HepG2 (cell line): ENCODE results near the gene MBD5. TPM values are rescaled to one million over a fixed set of nuclear protein-coding genes. Genes with fewer than 3 reads are reported as not detected.
A peak's percentile ranks its signal among the peaks of the same experiment; 100 is the strongest.

Experiments used
- ATAC-seq: fragments of 200-7000 bp; cut with Tn5 transposase; 3 replicates; pipeline ENCODE4 v1.9.1; 2020; ENCODE audit warnings: mild to moderate bottlenecking, moderate library complexity
- BruUV-seq: library from RNA; stranded (reverse); fragments of 400-500 nt; replicated peaks from 2 replicates; lab custom pipeline; 2021; lab: Mats Ljungman, UMichigan
- CTCF ChIA-PET: fragments of 300-600 bp; formaldehyde crosslinking; extraction: SDS; loops from one replicate; lab custom pipeline; 2021; ENCODE audit warnings: low total read pairs, inconsistent platforms, low intra/inter-chr PET ratio; lab: Yijun Ruan, JAX
- POLR2A ChIA-PET: fragments of 350-600 bp; sonication (Branson Sonifier 250); formaldehyde crosslinking; loops from one replicate; lab custom pipeline; 2020; ENCODE audit warnings: antibody characterized with exemption, inconsistent platforms; lab: Yijun Ruan, JAX
- DNase-seq: peaks from one replicate; pipeline ENCODE4 v3.0.0-alpha.2; 2015; ENCODE audit warnings: low spot score
- FAIRE-seq: peaks from 3 replicates; lab custom pipeline; 2011; peaks lifted over from hg19 to GRCh38; lab: Jason Lieb, UNC
- H2AFZ ChIP-seq: one replicate; pipeline ENCODE4 v1.6.1; 2011; ENCODE audit warnings: low read length, inconsistent platforms
- H3K27ac ChIP-seq: fragments of 300-600 bp; 3 replicates; pipeline ENCODE4 v1.8.0; 2011; ENCODE audit warnings: mixed run types, mild to moderate bottlenecking, mixed read lengths, low read length, inconsistent platforms; ENCODE audit not compliant: insufficient read depth; ENCODE audit errors: extremely low read length
- H3K27me3 ChIP-seq, 2 experiments: fragments of 200-600 bp in 1 of 2; 2 replicates in 1 of 2; 3 replicates in 1 of 2; pipeline versions ENCODE4 v1.6.0 to v1.8.0; 2011; ENCODE audit warnings: low read length in 2 of 2, mild to moderate bottlenecking in 2 of 2, moderate library complexity in 2 of 2, inconsistent platforms in 1 of 2; ENCODE audit not compliant: insufficient read depth in 2 of 2, control insufficient read depth in 1 of 2
- H3K36me3 ChIP-seq, 2 experiments: fragments of 200-600 bp in 1 of 2; replicated peaks in 1 of 2; 2 replicates in 1 of 2; 3 replicates in 1 of 2; pipeline versions ENCODE4 v1.5.1 to v1.8.0; 2011; ENCODE audit warnings: low read length in 2 of 2, inconsistent platforms in 1 of 2; ENCODE audit not compliant: insufficient read depth in 2 of 2, control insufficient read depth in 1 of 2
- H3K4me1 ChIP-seq: 2 replicates; pipeline ENCODE4 v1.5.1; 2012; ENCODE audit warnings: low read length, inconsistent platforms; ENCODE audit not compliant: insufficient read depth
- H3K4me2 ChIP-seq: 2 replicates; pipeline ENCODE4 v1.6.0; 2011; ENCODE audit warnings: low read depth, low read length, inconsistent platforms
- H3K4me3 ChIP-seq, 3 experiments: fragments of 200-600 bp in 1 of 3; sonication (generic), shearing (Covaris generic) in 1 of 3; replicated peaks in 1 of 3; 2 replicates each; pipeline ENCODE4 v1.5.1; 2011 to 2016; ENCODE audit warnings: low read length in 3 of 3, inconsistent platforms in 2 of 3, low read depth in 2 of 3, mild to moderate bottlenecking in 2 of 3, control low read depth in 1 of 3, mixed read lengths in 1 of 3; ENCODE audit not compliant: insufficient read depth in 1 of 3
- H3K79me2 ChIP-seq: one replicate; pipeline ENCODE4 v1.6.1; 2011; ENCODE audit warnings: low read length, inconsistent platforms; ENCODE audit not compliant: insufficient read depth
- H3K9ac ChIP-seq: 2 replicates; pipeline ENCODE4 v1.6.0; 2011; ENCODE audit warnings: mild to moderate bottlenecking, low read depth, low read length, inconsistent platforms; ENCODE audit not compliant: insufficient read depth
- H3K9me3 ChIP-seq: 2 replicates; pipeline ENCODE4 v1.5.1; 2012; ENCODE audit warnings: mild to moderate bottlenecking, low read length
- H4K20me1 ChIP-seq: 2 replicates; pipeline ENCODE4 v1.6.0; 2011; ENCODE audit warnings: inconsistent platforms, mild to moderate bottlenecking, low read length, moderate library complexity; ENCODE audit not compliant: insufficient read depth
- ATM ChIP-seq: fragments of 450-650 bp; IDR thresholded peaks from 2 replicates; pipeline ENCODE4 v1.7.1; 2017; ENCODE audit warnings: mild to moderate bottlenecking, borderline replicate concordance
- EHMT2 ChIP-seq: fragments of 200-600 bp; sonication (generic); IDR thresholded peaks from 2 replicates; pipeline ENCODE4 v1.7.0; 2017; ENCODE audit warnings: antibody characterized with exemption, low read depth, low read length, borderline replicate concordance
- HDAC6 ChIP-seq: fragments of 200-600 bp; sonication (generic); IDR thresholded peaks from 2 replicates; pipeline ENCODE4 v1.7.0; 2017; ENCODE audit warnings: mild to moderate bottlenecking, antibody characterized with exemption, low read length, low read depth
- KLF13 ChIP-seq: sonication (generic); formaldehyde crosslinking; IDR thresholded peaks from 2 replicates; pipeline ENCODE4 v1.4.0; 2020; ENCODE audit warnings: mild to moderate bottlenecking, missing genetic modification reagents
- KLF6 ChIP-seq: IDR thresholded peaks from 2 replicates; pipeline ENCODE4 v1.8.0; 2016; ENCODE audit warnings: missing biosample characterization, missing genetic modification reagents
- MAFF ChIP-seq: IDR thresholded peaks from 2 replicates; pipeline ENCODE4 v1.6.1; 2011; ENCODE audit warnings: low read depth, low read length, improper control_type of control experiment
- MAFK ChIP-seq, 2 experiments: IDR thresholded peaks in 1 of 2; conservative IDR thresholded peaks in 1 of 2; 2 replicates each; pipeline ENCODE4 v1.6.1; 2011; ENCODE audit warnings: improper control_type of control experiment in 2 of 2, low read length in 2 of 2
- NFIC ChIP-seq: IDR thresholded peaks from 2 replicates; pipeline ENCODE4 v1.6.1; 2012; ENCODE audit warnings: mild to moderate bottlenecking, low read length, inconsistent platforms
- ZBTB1 ChIP-seq: sonication (generic); formaldehyde crosslinking; IDR thresholded peaks from 2 replicates; pipeline ENCODE4 v1.4.0; 2020; ENCODE audit warnings: missing genetic modification reagents, borderline replicate concordance
- ZNF333 ChIP-seq: sonication (generic); formaldehyde crosslinking; IDR thresholded peaks from 2 replicates; pipeline ENCODE4 v1.4.0; 2020; ENCODE audit warnings: mild to moderate bottlenecking, missing genetic modification reagents, borderline replicate concordance
- ZNF652 ChIP-seq: IDR thresholded peaks from 2 replicates; pipeline ENCODE4 v1.6.1; 2016; ENCODE audit warnings: low read depth, borderline replicate concordance
- ZNF83 ChIP-seq: sonication (generic); formaldehyde crosslinking; IDR thresholded peaks from 2 replicates; pipeline ENCODE4 v1.4.0; 2020; ENCODE audit warnings: missing genetic modification reagents, mild to moderate bottlenecking, borderline replicate concordance
- WGBS: methylation state at CpG from one replicate; pipeline ENCODE4 v1.1.6; 2017; ENCODE audit warnings: low lambda C conversion rate; 5-methylcytosine and 5-hydroxymethylcytosine counted together
- in situ Hi-C: cut with HindIII; loops from 2 replicates; pipeline ENCODE4 v1.10.0; 2017; ENCODE audit warnings: low pct_unique_long_range_greater_than_20kb; ENCODE audit not compliant: extremely low pct_ligation_motif_present
- intact Hi-C: fragments of 100-400 bp; cut with micrococcal nuclease; formaldehyde crosslinking; loops from one replicate; pipeline ENCODE4 v1.10.0; 2022; ENCODE audit not compliant: unreplicated experiment
- polyA plus RNA-seq, 8 experiments: library from polyadenylated mRNA; depleted of rRNA in 3 of 8; stranded (reverse) in 7 of 8; unstranded in 1 of 8; fragments of >200 nt; fragmentation: Illumina TruSeq in 4 of 8; extraction: Trizol in 4 of 8; gene quantifications; 2 replicates each; pipeline versions ENCODE4 v1.2.1 to v1.2.3, GENCODE V29; 2011 to 2016; ENCODE audit warnings: low read depth in 4 of 8, missing spikeins in 1 of 8, mixed read lengths in 1 of 8; ENCODE audit not compliant: insufficient read depth in 1 of 8
- total RNA-seq, 5 experiments: library from RNA; depleted of rRNA; stranded (reverse); fragments of >200 nt; fragmentation: Illumina TruSeq; extraction: Trizol; gene quantifications; 2 replicates each; pipeline ENCODE4 v1.2.3, GENCODE V29; 2016; ENCODE audit warnings: low read depth in 1 of 5
- TF ChIP-seq, protein P1 (sequence below): IDR thresholded peaks from 2 replicates; pipeline ENCODE4 v1.6.1; 2016; ENCODE audit warnings: low read depth, control low read depth
- TF ChIP-seq, protein P2 (sequence below): IDR thresholded peaks from 2 replicates; pipeline ENCODE4 v1.6.1; 2016; ENCODE audit warnings: missing compliant biosample characterization, missing genetic modification reagents, borderline replicate concordance
- TF ChIP-seq, protein P3 (sequence below): IDR thresholded peaks from 2 replicates; pipeline ENCODE4 v1.4.0; 2020; ENCODE audit warnings: mild to moderate bottlenecking, missing genetic modification reagents

MBD5 gene
- total and polyA plus RNA-seq, 2 of the 13 experiments (the other 11 are each of a cell fraction or from before 2014, with no cell fraction given), result 13.5 to 26.4 TPM

DNA sequence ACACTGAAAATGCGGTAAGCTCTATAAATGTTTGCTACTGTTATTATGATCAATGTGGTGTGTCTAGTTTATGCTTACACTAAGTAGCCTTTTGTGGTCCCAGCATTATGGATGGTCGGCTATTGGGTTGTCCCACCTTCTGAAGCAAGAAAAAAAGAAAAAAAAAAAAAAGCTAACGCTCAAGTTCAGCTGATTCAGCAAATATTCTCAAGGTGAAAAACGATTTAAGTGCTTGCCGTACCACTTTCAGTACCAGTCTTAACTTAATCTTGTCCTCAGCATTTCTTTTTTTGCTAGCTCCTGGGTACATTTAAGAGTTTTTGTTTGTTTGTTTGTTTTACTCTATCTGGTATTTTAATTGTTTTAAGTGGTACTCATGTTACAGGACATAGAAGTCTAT lies 87.5 kb downstream of the MBD5 start:
- no peak for ATAC-seq
- DNase-seq, result no peak
- FAIRE-seq, result no peak
- no peak overlapping the region for H3K4me3 ChIP-seq
- no peaks in the 10 kb centered on the region for H3K9me3 ChIP-seq
- no peaks in the 10 kb centered on the region for H3K79me2 ChIP-seq
- in situ Hi-C loops, result no loop called here
- no TSS peak for BruUV-seq
- WGBS, result 92% methylated on average over 5 of the region's 5 CpGs
- no peak overlapping the region for H3K27ac ChIP-seq
- H3K36me3 ChIP-seq, result no peaks in the 10 kb centered on the region
- H4K20me1 ChIP-seq, result no peaks in the 10 kb centered on the region
- no peaks in the 10 kb centered on the region for H3K4me1 ChIP-seq
- intact Hi-C loops, result no loop called here
- TF ChIP-seq EHMT2 (no peak), KLF6 (CRISPR knock-in tag) (no peak), ATM (no peak), ZBTB1 (CRISPR knock-in tag) (no peak), HDAC6 (no peak), MAFF (peak; percentile 99), ZNF652 (no peak), NFIC (no peak), ZNF83 (CRISPR knock-in tag) (no peak), MAFK (conservative IDR thresholded peaks at IDR 0.05 in 1 of 2, IDR thresholded peaks at IDR 0.05 in 1 of 2; ENCODE audit: low read length in 2 of 2) (peak; percentile 99), ZNF333 (CRISPR knock-in tag) (no peak), KLF13 (CRISPR knock-in tag) (no peak)
- TF ChIP-seq, protein P1, sequence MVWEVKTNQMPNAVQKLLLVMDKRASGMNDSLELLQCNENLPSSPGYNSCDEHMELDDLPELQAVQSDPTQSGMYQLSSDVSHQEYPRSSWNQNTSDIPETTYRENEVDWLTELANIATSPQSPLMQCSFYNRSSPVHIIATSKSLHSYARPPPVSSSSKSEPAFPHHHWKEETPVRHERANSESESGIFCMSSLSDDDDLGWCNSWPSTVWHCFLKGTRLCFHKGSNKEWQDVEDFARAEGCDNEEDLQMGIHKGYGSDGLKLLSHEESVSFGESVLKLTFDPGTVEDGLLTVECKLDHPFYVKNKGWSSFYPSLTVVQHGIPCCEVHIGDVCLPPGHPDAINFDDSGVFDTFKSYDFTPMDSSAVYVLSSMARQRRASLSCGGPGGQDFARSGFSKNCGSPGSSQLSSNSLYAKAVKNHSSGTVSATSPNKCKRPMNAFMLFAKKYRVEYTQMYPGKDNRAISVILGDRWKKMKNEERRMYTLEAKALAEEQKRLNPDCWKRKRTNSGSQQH (CRISPR knock-in tag), result no peak
- TF ChIP-seq, protein P2, sequence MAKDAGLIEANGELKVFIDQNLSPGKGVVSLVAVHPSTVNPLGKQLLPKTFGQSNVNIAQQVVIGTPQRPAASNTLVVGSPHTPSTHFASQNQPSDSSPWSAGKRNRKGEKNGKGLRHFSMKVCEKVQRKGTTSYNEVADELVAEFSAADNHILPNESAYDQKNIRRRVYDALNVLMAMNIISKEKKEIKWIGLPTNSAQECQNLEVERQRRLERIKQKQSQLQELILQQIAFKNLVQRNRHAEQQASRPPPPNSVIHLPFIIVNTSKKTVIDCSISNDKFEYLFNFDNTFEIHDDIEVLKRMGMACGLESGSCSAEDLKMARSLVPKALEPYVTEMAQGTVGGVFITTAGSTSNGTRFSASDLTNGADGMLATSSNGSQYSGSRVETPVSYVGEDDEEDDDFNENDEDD (CRISPR knock-in tag), result no peak
- TF ChIP-seq, protein P3, sequence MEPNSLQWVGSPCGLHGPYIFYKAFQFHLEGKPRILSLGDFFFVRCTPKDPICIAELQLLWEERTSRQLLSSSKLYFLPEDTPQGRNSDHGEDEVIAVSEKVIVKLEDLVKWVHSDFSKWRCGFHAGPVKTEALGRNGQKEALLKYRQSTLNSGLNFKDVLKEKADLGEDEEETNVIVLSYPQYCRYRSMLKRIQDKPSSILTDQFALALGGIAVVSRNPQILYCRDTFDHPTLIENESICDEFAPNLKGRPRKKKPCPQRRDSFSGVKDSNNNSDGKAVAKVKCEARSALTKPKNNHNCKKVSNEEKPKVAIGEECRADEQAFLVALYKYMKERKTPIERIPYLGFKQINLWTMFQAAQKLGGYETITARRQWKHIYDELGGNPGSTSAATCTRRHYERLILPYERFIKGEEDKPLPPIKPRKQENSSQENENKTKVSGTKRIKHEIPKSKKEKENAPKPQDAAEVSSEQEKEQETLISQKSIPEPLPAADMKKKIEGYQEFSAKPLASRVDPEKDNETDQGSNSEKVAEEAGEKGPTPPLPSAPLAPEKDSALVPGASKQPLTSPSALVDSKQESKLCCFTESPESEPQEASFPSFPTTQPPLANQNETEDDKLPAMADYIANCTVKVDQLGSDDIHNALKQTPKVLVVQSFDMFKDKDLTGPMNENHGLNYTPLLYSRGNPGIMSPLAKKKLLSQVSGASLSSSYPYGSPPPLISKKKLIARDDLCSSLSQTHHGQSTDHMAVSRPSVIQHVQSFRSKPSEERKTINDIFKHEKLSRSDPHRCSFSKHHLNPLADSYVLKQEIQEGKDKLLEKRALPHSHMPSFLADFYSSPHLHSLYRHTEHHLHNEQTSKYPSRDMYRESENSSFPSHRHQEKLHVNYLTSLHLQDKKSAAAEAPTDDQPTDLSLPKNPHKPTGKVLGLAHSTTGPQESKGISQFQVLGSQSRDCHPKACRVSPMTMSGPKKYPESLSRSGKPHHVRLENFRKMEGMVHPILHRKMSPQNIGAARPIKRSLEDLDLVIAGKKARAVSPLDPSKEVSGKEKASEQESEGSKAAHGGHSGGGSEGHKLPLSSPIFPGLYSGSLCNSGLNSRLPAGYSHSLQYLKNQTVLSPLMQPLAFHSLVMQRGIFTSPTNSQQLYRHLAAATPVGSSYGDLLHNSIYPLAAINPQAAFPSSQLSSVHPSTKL, result no peak
- H3K4me2 ChIP-seq, result no peak overlapping the region
- no peak overlapping the region for H2AFZ ChIP-seq
- H3K9ac ChIP-seq, result no peak overlapping the region
- POLR2A ChIA-PET, result no interaction called here
- CTCF ChIA-PET, result no interaction called here
- no peaks in the 10 kb centered on the region for H3K27me3 ChIP-seq
